ENCODE results near the gene NRGN.

GRCh38 chr11:124796312-124796711, 56.6 kb downstream of the NRGN start:
- no peak for TF ChIP-seq POLR2A (IDR thresholded peaks at IDR 0.05)
- TF ChIP-seq, protein P1, sequence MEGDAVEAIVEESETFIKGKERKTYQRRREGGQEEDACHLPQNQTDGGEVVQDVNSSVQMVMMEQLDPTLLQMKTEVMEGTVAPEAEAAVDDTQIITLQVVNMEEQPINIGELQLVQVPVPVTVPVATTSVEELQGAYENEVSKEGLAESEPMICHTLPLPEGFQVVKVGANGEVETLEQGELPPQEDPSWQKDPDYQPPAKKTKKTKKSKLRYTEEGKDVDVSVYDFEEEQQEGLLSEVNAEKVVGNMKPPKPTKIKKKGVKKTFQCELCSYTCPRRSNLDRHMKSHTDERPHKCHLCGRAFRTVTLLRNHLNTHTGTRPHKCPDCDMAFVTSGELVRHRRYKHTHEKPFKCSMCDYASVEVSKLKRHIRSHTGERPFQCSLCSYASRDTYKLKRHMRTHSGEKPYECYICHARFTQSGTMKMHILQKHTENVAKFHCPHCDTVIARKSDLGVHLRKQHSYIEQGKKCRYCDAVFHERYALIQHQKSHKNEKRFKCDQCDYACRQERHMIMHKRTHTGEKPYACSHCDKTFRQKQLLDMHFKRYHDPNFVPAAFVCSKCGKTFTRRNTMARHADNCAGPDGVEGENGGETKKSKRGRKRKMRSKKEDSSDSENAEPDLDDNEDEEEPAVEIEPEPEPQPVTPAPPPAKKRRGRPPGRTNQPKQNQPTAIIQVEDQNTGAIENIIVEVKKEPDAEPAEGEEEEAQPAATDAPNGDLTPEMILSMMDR (IDR thresholded peaks at IDR 0.05), result no peak
